Activated T-cell treated with anti-CD3 and anti-CD28 coated beads, Interleukin-2, amount 50 U/mL, for 24 hours (primary cell): ENCODE data around the gene RPUSD2.

ENCODE experiments used
- DNase-seq: peaks from one replicate; pipeline ENCODE4 v3.0.0-alpha.2; 2020
- H3K27ac Mint-ChIP-seq: 2 replicates; pipeline ENCODE4 v1.8.0; 2020; ENCODE audit warnings: mild to moderate bottlenecking, mixed read lengths
- H3K27me3 Mint-ChIP-seq: 2 replicates; pipeline ENCODE4 v1.8.0; 2020; ENCODE audit warnings: mixed read lengths
- H3K36me3 Mint-ChIP-seq: 2 replicates; pipeline ENCODE4 v1.8.0; 2020; ENCODE audit warnings: low read depth, mixed read lengths
- H3K4me1 Mint-ChIP-seq: 2 replicates; pipeline ENCODE4 v1.8.0; 2020; ENCODE audit warnings: low read depth, mixed read lengths
- H3K4me3 Mint-ChIP-seq: 2 replicates; pipeline ENCODE4 v1.8.0; 2020; ENCODE audit warnings: mild to moderate bottlenecking, moderate library complexity, mixed read lengths
- H3K9me3 Mint-ChIP-seq: 2 replicates; pipeline ENCODE4 v1.8.0; 2020; ENCODE audit warnings: mixed read lengths

Gene RPUSD2, protein sequence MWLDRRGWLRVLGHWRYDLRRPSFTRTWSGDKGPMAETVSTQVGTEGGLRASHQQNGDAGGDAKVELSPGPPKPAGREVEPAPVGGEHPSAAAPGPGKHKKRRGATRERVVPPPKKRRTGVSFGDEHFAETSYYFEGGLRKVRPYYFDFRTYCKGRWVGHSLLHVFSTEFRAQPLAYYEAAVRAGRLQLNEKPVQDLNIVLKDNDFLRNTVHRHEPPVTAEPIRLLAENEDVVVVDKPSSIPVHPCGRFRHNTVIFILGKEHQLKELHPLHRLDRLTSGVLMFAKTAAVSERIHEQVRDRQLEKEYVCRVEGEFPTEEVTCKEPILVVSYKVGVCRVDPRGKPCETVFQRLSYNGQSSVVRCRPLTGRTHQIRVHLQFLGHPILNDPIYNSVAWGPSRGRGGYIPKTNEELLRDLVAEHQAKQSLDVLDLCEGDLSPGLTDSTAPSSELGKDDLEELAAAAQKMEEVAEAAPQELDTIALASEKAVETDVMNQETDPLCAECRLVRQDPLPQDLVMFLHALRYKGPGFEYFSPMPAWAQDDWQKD

DNA sequence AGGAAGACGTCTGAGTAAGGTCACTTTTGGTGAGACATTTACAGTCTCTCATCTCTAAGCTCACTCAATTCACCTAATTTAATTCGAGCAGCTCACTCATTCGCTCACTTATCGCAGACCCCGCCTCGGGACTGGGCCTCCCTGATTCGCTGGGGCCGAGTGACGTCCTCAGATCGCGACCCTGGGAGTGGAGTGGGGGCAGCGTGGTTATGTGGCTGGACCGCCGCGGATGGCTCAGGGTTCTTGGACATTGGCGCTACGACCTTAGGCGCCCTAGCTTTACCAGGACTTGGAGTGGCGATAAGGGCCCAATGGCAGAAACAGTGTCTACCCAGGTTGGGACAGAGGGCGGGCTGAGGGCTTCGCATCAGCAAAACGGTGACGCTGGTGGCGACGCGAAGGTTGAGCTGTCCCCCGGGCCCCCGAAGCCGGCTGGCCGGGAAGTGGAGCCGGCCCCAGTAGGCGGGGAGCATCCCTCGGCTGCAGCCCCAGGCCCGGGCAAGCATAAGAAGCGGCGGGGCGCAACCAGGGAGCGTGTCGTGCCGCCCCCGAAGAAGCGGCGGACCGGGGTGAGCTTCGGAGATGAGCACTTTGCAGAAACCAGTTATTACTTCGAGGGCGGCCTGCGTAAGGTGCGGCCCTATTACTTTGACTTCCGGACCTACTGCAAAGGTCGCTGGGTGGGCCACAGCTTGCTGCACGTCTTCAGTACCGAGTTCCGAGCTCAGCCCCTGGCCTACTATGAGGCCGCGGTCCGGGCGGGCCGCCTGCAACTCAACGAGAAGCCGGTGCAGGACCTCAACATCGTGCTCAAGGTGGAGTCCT is at the start of gene RPUSD2:
TSS of gene RPUSD2 (plus strand) at position 171 of the 825 bp plus-strand sequence. CDS start at position 210, 39 bp downstream.
- Mint-ChIP-seq H3K27me3 (peaks cover 3% of the 10 kb centered on the region), H3K4me3 (peak within 1 kb of the TSS; percentile 99), H3K36me3 (peaks cover 56% of the 10 kb centered on the region), H3K9me3 (no peaks in the 10 kb centered on the region), H3K4me1 (peaks cover 55% of the 10 kb centered on the region), H3K27ac (peak within 1 kb of the TSS; percentile 99)
- DNase-seq: peak; percentile 95

DNA sequence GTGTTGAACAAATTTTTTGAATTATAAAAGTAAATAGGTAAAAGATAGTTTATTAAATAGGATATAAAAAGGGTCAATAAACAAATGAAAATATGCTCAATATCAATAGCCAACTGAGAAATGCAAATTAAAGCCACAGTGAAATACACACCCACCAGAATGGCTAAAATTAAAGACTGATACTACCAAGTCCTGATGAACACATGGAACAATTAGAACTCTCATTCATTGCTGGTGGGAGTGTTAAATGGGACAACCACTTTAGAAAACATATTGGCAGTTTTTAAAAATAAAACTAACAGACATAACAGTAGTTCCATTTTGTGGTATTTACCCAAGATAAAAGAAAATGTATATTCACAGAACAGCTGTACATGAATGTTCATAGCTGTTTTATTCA is 45.5 kb upstream of the RPUSD2 start:
- H3K4me1 Mint-ChIP-seq: peaks cover 2% of the 10 kb centered on the region
- H3K27me3 Mint-ChIP-seq: no peaks in the 10 kb centered on the region
- H3K27ac Mint-ChIP-seq: no peak overlapping the region
- H3K9me3 Mint-ChIP-seq: no peaks in the 10 kb centered on the region
- DNase-seq: no peak
- no peaks in the 10 kb centered on the region for H3K36me3 Mint-ChIP-seq
- H3K4me3 Mint-ChIP-seq: no peak overlapping the region

DNA sequence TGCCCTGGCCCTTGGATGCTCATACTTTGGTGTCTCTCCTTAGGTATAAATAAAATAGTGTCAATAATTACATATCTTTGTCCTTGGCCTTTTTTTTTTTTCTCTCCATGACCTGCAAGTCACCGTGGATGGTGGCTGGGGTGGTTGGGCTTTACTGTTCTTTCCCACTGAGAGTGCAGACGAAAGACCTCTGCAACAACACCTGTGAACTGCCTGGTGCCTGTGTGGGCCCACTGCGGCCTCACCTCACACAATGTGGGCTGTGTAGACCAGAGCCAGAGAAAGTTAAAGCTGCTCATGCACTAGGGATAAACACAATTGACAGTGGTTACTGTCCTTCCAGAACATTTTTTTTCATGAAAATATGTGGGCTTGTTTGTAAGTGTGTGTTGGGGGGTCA is 43.2 kb upstream of the RPUSD2 start:
- no peak for DNase-seq
- no peaks in the 10 kb centered on the region for H3K4me1 Mint-ChIP-seq
- H3K4me3 Mint-ChIP-seq: no peak overlapping the region
- no peaks in the 10 kb centered on the region for H3K27me3 Mint-ChIP-seq
- no peak overlapping the region for H3K27ac Mint-ChIP-seq
- no peaks in the 10 kb centered on the region for H3K36me3 Mint-ChIP-seq
- H3K9me3 Mint-ChIP-seq: no peaks in the 10 kb centered on the region

GRCh38 chr15:40528801-40529200 is 40.3 kb upstream of the RPUSD2 start:
- Mint-ChIP-seq H3K4me3 (no peak overlapping the region), H3K27me3 (no peaks in the 10 kb centered on the region), H3K9me3 (no peaks in the 10 kb centered on the region), H3K27ac (no peak overlapping the region), H3K36me3 (no peaks in the 10 kb centered on the region), H3K4me1 (no peaks in the 10 kb centered on the region)
- no peak for DNase-seq

- Mint-ChIP-seq H3K4me3 (no peak overlapping the region), H3K27ac (no peak overlapping the region), H3K27me3 (no peaks in the 10 kb centered on the region), H3K9me3 (no peaks in the 10 kb centered on the region), H3K4me1 (no peaks in the 10 kb centered on the region), H3K36me3 (peaks cover 5% of the 10 kb centered on the region)
- DNase-seq: no peak
Observed at GRCh38 chr15:40533763-40534364, 35.2 kb upstream of the RPUSD2 start.

GRCh38 chr15:40534371-40534770 is 34.7 kb upstream of the RPUSD2 start:
- no peaks in the 10 kb centered on the region for H3K27me3 Mint-ChIP-seq
- no peaks in the 10 kb centered on the region for H3K9me3 Mint-ChIP-seq
- H3K27ac Mint-ChIP-seq: no peak overlapping the region
- H3K4me1 Mint-ChIP-seq: no peaks in the 10 kb centered on the region
- DNase-seq: no peak
- no peak overlapping the region for H3K4me3 Mint-ChIP-seq
- H3K36me3 Mint-ChIP-seq: peaks cover 10% of the 10 kb centered on the region

DNA sequence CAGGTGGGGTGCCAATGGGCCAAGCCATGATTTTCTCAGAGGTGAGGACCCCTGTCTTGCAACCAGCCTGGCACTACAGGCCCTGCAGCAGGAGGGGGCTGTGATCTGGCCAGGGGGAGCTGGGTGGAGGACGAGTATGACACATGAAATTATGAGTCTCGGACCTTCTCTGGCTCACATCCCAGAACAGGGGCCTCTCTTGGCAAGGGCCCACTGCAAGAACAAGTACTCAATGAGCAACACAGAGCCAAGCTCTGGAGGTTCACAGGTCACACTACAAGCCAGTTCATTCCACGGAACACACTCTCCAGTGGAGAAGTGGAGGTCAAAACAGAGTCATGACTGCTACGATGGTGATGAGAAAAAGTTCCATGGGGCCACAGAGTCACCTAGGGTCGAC is 32.6 kb upstream of the RPUSD2 start:
- Mint-ChIP-seq H3K36me3 (peaks cover 10% of the 10 kb centered on the region), H3K27me3 (no peaks in the 10 kb centered on the region), H3K4me1 (no peaks in the 10 kb centered on the region), H3K27ac (no peak overlapping the region), H3K9me3 (no peaks in the 10 kb centered on the region), H3K4me3 (no peak overlapping the region)
- DNase-seq: no peak

- Mint-ChIP-seq H3K27me3 (no peaks in the 10 kb centered on the region), H3K4me3 (no peak overlapping the region), H3K36me3 (peaks cover 10% of the 10 kb centered on the region), H3K27ac (no peak overlapping the region), H3K4me1 (peaks cover 2% of the 10 kb centered on the region), H3K9me3 (no peaks in the 10 kb centered on the region)
- no peak for DNase-seq
Observed at GRCh38 chr15:40538976-40539375, 30.1 kb upstream of the RPUSD2 start.

- peaks cover 2% of the 10 kb centered on the region for H3K4me1 Mint-ChIP-seq
- peaks cover 16% of the 10 kb centered on the region for H3K36me3 Mint-ChIP-seq
- H3K27me3 Mint-ChIP-seq: no peaks in the 10 kb centered on the region
- no peak for DNase-seq
- H3K27ac Mint-ChIP-seq: no peak overlapping the region
- H3K9me3 Mint-ChIP-seq: no peaks in the 10 kb centered on the region
- no peak overlapping the region for H3K4me3 Mint-ChIP-seq
Observed at GRCh38 chr15:40543082-40543481, 26.0 kb upstream of the RPUSD2 start.

GRCh38 chr15:40543631-40544294 is 25.3 kb upstream of the RPUSD2 start:
- peaks cover 22% of the 10 kb centered on the region for H3K36me3 Mint-ChIP-seq
- peaks cover 2% of the 10 kb centered on the region for H3K4me1 Mint-ChIP-seq
- H3K4me3 Mint-ChIP-seq: no peak overlapping the region
- no peaks in the 10 kb centered on the region for H3K9me3 Mint-ChIP-seq
- DNase-seq: no peak
- peak overlapping the region; percentile 13 for H3K27ac Mint-ChIP-seq
- no peaks in the 10 kb centered on the region for H3K27me3 Mint-ChIP-seq

DNA sequence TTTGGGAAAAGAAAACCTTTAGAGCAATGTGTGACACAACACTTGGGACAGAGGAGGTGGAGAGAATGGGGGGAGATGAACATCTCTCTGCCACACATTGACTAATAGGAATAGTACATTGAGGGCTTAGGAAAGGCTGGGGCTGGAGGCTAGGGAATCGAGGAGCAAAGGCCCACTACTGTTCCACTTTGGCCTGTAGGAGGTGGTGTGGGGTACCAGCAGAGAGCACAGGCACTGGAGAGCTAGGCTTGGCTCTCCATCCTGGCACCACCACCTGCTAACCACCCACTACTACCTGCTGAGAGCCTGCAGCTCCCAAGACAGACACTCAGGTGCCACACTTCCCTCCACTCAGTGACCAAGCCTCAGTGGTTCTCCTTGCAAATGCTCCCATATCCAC is 23.6 kb upstream of the RPUSD2 start:
- Mint-ChIP-seq H3K27me3 (no peaks in the 10 kb centered on the region), H3K36me3 (peaks cover 34% of the 10 kb centered on the region), H3K27ac (no peak overlapping the region), H3K4me1 (peaks cover 2% of the 10 kb centered on the region), H3K9me3 (no peaks in the 10 kb centered on the region), H3K4me3 (no peak overlapping the region)
- no peak for DNase-seq

DNA sequence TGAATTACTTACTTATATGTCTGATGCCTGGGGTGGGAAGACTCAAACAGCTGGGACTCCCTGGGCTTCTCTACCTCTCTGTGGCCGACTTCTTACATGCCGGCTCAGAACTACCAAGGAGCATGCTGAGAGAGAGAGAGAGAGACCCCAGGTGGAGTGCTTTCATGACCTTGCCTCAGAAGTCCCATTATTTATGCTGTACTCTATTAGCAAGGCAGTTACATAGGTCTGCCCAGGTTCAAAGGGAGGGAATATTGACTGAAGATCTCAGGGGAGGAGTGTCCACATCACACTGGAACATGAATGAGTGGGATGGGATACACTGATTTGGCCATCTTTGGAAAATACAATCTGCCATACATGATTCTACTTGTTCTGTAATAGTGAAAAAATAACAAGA is 20.5 kb upstream of the RPUSD2 start:
- Mint-ChIP-seq H3K4me1 (peaks cover 2% of the 10 kb centered on the region), H3K27ac (no peak overlapping the region), H3K4me3 (no peak overlapping the region), H3K27me3 (no peaks in the 10 kb centered on the region), H3K36me3 (peaks cover 56% of the 10 kb centered on the region), H3K9me3 (no peaks in the 10 kb centered on the region)
- DNase-seq: no peak

DNA sequence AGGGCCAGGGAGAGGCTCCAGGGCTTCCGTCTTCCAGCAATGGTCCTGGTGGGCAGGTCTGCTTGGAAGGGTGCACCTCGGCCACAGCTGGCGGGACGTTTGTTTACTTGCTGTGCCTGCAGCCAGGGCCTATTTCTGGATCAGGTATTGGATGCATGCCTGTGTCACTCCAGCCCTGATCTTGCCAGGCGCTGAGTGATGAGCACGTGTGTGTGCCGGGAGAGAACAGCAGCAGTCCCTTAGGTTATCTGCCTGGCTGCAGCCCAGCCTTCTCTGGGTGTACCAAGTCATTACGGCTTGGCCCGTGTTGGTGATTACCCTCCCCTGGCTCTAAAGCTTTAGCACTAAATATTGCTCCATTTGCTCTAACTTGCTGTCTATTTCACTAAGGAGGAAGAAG is 19.2 kb upstream of the RPUSD2 start:
- no peak for DNase-seq
- Mint-ChIP-seq H3K27ac (no peak overlapping the region), H3K27me3 (no peaks in the 10 kb centered on the region), H3K9me3 (no peaks in the 10 kb centered on the region), H3K4me3 (no peak overlapping the region), H3K36me3 (peaks cover 66% of the 10 kb centered on the region), H3K4me1 (no peaks in the 10 kb centered on the region)

DNA sequence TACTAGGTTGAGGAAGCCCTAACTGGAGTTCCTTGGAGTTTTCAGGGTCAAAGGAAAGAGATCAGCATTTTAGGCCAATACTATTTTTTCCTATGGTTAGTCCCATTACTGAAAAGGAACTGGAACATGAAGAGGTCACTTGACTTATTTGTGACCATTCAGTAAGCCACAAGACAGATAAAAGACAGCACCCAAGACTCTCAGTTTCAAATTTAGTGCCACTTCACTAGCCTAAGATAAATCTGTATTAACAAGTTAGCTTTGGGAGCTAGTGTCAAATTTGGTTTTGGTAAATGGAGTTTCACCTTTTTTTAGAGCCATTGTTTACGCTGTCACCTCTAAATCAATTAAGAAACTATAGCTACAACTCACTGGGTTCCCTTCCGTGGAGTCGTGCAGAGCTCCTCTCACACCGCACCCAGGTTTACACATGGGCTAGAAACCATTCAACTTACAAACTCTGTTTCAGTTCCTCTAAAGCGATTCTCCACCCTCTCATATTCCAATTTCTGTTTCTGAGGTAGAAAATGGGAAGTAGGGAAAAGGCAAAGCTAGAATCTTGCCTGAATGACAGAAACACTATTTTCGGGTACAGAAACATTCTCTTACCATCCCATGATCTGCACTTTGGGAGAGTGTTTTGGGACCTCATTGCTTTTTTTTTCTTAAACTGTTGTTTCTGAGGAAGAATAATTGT is 18.6 kb upstream of the RPUSD2 start:
- Mint-ChIP-seq H3K27me3 (no peaks in the 10 kb centered on the region), H3K4me3 (no peak overlapping the region), H3K4me1 (no peaks in the 10 kb centered on the region), H3K27ac (no peak overlapping the region), H3K36me3 (peaks cover 72% of the 10 kb centered on the region), H3K9me3 (no peaks in the 10 kb centered on the region)
- DNase-seq: no peak
